Hepatocyte (in vitro differentiated cells): Measurements from ENCODE around the gene ERICH6.

ENCODE experiments used
- CTCF ChIP-seq: fragments of 200-600 bp; sonication (generic); IDR thresholded peaks from 2 replicates; pipeline ENCODE4 v1.5.1; 2016; ENCODE audit warnings: antibody characterized with exemption, mild to moderate bottlenecking; ENCODE audit not compliant: poor library complexity
- EZH2 ChIP-seq: fragments of 200-600 bp; sonication (generic); IDR thresholded peaks from 2 replicates; pipeline ENCODE4 v1.6.1; 2016; ENCODE audit warnings: antibody characterized with exemption, mild to moderate bottlenecking, borderline replicate concordance
- EZH2phosphoT487 ChIP-seq: fragments of 200-600 bp; sonication (generic); IDR thresholded peaks from one replicate; pipeline ENCODE4 v1.6.1; 2018; ENCODE audit warnings: antibody characterized with exemption, mild to moderate bottlenecking, low read depth, moderate library complexity; ENCODE audit not compliant: unreplicated experiment, severe bottlenecking

- no peak for TF ChIP-seq CTCF
- TF ChIP-seq EZH2, result no peak
- no peak for TF ChIP-seq EZH2phosphoT487
Measured at GRCh38 chr3:150738688-150739087, 35.0 kb upstream of the ERICH6 start.
